GM21423 (cell line): Measurements from ENCODE around the gene IRGQ.

Experiments used
- ATAC-seq: cut with Tn5 transposase; IDR thresholded peaks from one replicate; pipeline ENCODE4 v1.9.1; 2021; ENCODE audit warnings: mild to moderate bottlenecking, moderate library complexity; ENCODE audit not compliant: unreplicated experiment

The IRGQ gene

DNA sequence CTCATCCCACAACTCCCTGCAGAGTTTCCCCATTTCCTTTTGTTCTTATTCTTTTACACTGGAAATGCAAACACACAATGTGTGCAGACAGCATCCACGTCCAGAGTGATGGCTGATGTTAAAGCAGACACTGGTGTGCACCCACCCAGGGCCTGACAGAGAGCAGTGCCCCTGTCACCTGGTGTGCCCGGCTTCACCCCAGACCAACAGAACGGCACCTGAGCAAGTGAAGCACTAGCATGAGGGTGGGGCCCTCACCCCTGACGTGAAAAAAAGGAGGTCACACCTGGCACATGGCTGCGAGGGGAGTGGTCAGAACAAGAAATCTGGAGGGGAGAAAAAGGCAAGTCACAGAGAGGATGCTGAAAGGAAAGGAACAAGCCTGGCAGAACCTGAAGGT, 50.7 kb downstream of the IRGQ start:
- ATAC-seq = no peak

DNA sequence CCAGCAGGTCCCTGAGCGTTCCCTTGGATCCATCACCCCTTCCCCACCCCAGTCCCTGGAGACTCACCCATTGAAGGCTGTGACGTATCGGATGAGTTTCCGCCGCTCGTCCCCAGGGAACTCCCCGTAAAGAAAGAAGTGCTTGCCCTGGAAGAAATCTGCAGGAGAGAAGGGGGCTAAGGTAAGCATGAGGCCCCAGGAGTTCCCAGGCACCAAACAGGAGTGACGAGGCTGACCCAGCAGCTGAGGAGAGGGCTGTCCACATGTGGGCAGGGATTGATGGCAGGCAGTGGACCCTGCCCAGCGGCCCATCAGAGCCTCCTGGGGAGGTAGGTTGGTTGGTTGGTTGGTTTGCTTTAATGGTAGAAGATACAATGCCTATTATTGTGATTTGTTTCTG, 51.9 kb downstream of the IRGQ start:
- ATAC-seq = no peak

DNA sequence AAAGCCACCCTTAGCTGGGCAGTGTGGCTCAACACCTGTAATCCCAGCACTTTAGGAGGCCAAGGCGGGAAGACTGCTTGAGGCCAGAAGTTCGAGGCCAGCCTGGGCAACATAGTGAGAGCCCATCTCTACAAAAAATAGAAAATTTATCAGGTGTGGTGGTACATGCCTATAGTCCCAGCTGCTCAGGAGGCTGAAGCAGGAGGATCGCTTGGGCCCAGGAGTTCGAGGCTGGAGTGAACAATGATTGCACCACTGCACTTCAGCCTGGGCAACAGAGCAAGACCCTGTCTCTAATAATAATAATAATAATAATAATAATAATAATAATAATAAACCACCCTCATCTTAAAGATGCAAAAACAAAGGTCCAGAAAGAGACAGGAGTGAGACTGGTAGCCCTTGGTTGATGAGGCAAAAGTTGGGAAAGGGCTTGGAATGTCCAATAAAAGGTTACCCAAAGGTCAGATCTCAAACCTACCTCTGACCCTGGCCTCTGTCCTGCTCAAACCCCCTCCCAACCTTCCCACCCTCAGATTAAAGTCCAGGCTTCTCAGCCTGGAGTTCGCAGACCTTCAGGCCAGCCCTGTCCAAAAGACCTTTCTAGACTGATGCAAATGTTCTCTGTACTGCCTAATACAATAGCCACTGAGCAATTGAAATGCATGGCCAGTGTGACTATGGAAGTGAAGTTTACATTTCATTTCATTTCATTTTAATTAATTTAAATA, 53.8 kb downstream of the IRGQ start:
- ATAC-seq = no peak

DNA sequence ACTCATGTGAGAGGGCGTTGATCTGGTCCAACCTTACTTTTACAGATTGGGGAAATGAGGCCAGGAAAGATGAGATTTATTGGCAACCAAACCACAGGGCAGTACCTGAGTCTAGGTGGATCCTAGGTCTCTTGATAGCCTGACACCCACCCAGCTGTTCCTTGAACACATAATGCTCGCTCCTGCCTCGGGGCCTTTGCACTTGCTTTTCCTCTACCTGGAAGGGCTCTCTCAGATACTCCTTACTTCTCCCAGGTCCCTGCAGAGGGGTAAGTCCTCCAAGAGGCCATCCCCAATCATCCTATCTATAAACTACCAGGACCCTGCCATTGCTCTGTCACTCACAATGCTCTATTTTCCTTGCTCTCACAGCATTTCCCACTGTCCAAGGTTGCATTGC, 55.6 kb downstream of the IRGQ start:
- no peak for ATAC-seq

DNA sequence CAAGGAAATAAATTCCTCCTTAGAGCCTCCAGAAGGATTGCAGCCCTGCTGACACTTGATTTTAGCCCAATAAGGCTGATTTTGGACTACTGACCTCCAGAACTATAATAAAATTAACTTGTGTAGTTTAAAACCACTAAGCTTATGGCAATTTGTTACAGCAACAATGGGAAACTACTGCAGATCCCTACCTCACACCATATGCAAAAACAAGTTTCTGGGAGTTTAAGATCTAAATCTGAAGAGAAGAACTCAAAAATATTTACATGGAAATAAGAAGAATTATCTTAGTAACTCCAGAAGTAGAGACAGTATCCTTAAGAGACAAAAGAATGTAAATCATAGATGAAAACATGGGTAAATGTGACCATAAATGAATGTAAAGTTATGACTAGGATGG, 57.0 kb downstream of the IRGQ start:
- no peak for ATAC-seq

DNA sequence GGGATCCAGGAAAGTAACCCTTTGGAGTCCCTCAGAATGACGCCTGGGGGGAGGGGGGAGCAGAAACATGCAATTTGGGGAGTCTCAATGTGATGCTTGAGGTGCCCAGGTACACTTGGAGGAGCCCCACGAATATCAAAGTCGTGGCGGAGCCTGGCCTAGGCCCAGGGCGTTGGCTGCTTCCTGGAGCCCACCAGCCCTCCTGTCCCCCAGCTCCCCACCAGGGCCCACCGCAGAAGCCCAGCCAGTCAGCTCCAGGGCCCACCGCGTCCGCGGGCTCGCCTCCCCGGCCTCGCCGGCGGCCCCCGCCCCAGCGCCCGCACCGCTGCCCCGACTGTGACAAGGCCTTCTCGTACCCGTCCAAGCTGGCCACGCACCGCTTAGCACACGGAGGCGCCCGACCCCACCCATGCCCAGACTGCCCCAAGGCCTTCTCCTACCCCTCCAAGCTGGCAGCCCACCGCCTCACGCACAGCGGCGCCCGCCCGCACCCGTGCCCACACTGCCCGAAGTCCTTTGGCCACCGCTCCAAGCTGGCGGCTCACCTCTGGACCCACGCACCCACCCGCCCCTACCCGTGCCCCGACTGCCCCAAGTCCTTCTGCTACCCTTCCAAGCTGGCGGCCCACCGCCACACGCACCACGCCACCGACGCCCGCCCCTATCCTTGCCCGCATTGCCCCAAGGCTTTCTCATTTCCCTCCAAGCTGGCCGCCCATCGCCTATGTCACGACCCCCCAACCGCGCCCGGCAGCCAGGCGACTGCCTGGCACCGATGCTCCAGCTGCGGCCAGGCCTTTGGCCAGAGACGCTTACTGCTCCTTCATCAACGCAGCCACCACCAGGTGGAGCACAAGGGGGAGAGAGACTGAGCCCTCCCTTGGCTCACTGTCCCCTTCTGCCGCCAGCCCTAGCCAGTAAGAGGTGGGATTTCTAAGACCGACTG, 60.8 kb downstream of the IRGQ start:
- ATAC-seq = no peak
